K562 treated with DMSO at 1 percent for 48 hours (cell line): Measurements from ENCODE around the gene CSN2. TPM values are rescaled to one million over a fixed set of nuclear protein-coding genes. Genes with fewer than 3 reads are reported as not detected.

Experiments
- total RNA-seq: library from RNA; unstranded; fragments of 300-600 nt; gene quantifications from 2 replicates; pipeline ENCODE4 v1.2.3, GENCODE V29; 2022; ENCODE audit warnings: low replicate concordance; ENCODE audit errors: extremely low read depth

CSN2 gene
- not detected in 2 replicates for total RNA-seq

GRCh38 chr4:69965628-69966027, at the start of gene CSN2:
Gene CSN2 (minus strand): TSS chr4:69965728. CDS start chr4:69960995, 4,733 bp downstream.

GRCh38 chr4:69995526-69996016, 30.0 kb upstream of the CSN2 start, which contains the start of gene STATH:
Gene STATH (plus strand): TSS chr4:69995966. CDS start chr4:69998438, 2,472 bp downstream.

GRCh38 chr4:69930768-69931167, 34.8 kb downstream of the CSN2 start, which contains the start of gene CSN1S1:
Gene CSN1S1 (plus strand): TSS chr4:69931068. CDS start chr4:69932556, 1,488 bp downstream.

Other genes with a start within 250 kb of the CSN2 start
- not detected in 2 replicates for gene SULT1B1, start 205.1 kb downstream of the CSN2 start, total RNA-seq
- gene SULT1E1, start 105.6 kb downstream of the CSN2 start, total RNA-seq, result not detected in 2 replicates
- gene CSN1S1, start 34.7 kb downstream of the CSN2 start, total RNA-seq, result not detected in 2 replicates
- not detected in 2 replicates for gene STATH, start 30.2 kb upstream of the CSN2 start, total RNA-seq
- gene HTN3, start 62.7 kb upstream of the CSN2 start, total RNA-seq, result not detected in 2 replicates
- not detected in 2 replicates for gene HTN1, start 84.7 kb upstream of the CSN2 start, total RNA-seq
- gene PRR27, start 188.5 kb upstream of the CSN2 start, total RNA-seq, result not detected in 2 replicates
- not detected in 2 replicates for gene ODAM, start 230.0 kb upstream of the CSN2 start, total RNA-seq